Uterus (tissue), 2 donors: Measurements from ENCODE around the gene CCDC194.

Experiments used
- CTCF ChIP-seq, 4 experiments: fragments of 200-600 bp in 2 of 4; fragments of 450-650 bp in 2 of 4; sonication (generic) in 2 of 4; IDR thresholded peaks; one replicate each; pipeline ENCODE4 v1.5.1; 2016 to 2019; ENCODE audit warnings: antibody characterized with exemption in 4 of 4, mild to moderate bottlenecking in 2 of 4, moderate library complexity in 1 of 4
- POLR2A ChIP-seq, 2 donors: fragments of 450-650 bp; IDR thresholded peaks; one replicate each; pipeline ENCODE4 v1.6.1; 2016; ENCODE audit warnings: antibody characterized with exemption in 2 of 2, mild to moderate bottlenecking in 1 of 2, moderate library complexity in 1 of 2

GRCh38 chr19:17414097-17414496, 20.1 kb upstream of the CCDC194 start:
- no peak for TF ChIP-seq CTCF (IDR thresholded peaks at IDR 0.05)
- TF ChIP-seq POLR2A (IDR thresholded peaks at IDR 0.05) = no peak
